Endometrial microvascular endothelial cells (primary cell): ENCODE data around the gene PXMP4. TPM values are rescaled to one million over a fixed set of nuclear protein-coding genes. Genes with fewer than 3 reads are reported as not detected.

Experiments used
- in situ Hi-C: cut with HindIII; loops from 2 replicates; pipeline ENCODE4 v1.10.0; 2017; ENCODE audit warnings: low sequenced_read_pairs, low pct_unique_long_range_greater_than_20kb; ENCODE audit errors: inconsistent ontology term
- total RNA-seq: library from RNA; depleted of rRNA; stranded (reverse); fragments of >200 nt; gene quantifications from one replicate; pipeline ENCODE4 v1.2.3, GENCODE V29; 2015; ENCODE audit errors: inconsistent ontology term

PXMP4 gene
- total RNA-seq, 1 donor from 2014 or later = 7.7 TPM

DNA sequence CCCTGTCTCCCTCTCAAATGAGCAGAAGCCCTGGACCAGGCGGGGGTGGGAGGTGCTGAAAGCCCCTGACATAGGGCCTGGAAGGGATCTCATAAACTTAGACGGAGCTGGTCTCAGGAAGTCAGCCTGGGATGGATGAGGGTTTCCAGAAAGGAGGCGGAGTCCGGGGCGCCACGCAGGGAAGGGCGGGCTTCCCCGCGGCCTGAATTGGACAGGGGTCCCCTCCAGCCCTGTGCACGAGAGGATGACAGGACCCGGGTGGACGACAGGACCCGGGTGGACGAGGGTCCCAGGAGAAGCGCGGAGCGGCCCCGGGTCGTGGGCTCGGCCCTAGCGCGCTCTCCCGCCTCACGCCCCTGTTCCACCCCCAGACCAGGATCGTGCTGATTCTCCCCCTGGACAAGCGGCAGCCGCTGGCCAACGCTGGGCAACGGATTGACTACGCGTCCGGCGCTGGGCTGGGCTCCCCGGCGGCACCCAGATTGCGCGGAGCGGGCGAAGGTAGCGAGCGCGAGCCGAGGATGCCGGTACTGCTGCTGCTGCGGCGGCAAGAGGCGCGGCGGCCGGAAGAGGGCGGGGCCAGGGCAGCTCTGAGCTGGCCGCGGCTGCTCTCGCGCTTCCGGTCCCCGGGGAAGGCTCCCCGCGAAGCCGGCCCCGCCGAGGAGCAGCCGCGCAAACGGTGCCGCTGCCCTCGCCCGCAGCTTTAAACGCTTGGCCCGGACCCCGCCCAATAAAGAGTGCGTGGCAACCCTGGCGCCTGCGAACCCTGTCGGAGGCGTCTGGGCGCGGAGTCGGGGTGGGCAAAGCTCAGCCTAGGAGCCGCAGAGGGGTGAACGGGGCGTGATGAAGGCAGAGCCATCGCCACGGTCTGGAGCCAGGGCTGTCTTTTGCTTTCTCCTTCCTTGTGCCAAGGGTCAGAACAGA, 56.7 kb downstream of the PXMP4 start:
- in situ Hi-C loops = no loop called here

- in situ Hi-C loops = no loop called here
Observed at GRCh38 chr20:33662172-33662571, 57.9 kb downstream of the PXMP4 start, which contains the start of gene C20orf144. Gene C20orf144 (plus strand): TSS chr20:33662327. CDS start chr20:33662346, 19 bp downstream.

DNA sequence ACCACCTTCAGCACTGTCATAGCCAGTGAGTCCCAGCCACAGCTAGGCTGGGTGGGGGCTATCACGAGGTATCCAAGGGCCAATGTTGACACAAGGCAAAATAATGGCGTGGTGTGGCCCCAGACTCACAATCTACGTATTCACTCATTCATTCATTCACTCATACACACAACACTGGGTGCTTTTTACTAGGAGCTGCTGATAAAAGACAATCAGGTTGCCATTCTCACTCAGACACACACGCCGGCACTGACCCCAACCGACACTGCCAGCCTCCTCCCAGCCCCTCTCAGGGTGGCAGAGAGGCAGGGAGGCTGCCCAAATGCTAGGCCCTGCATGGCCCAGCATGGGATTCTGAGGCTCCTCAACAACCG, 59.4 kb downstream of the PXMP4 start:
- in situ Hi-C loops = no loop called here

DNA sequence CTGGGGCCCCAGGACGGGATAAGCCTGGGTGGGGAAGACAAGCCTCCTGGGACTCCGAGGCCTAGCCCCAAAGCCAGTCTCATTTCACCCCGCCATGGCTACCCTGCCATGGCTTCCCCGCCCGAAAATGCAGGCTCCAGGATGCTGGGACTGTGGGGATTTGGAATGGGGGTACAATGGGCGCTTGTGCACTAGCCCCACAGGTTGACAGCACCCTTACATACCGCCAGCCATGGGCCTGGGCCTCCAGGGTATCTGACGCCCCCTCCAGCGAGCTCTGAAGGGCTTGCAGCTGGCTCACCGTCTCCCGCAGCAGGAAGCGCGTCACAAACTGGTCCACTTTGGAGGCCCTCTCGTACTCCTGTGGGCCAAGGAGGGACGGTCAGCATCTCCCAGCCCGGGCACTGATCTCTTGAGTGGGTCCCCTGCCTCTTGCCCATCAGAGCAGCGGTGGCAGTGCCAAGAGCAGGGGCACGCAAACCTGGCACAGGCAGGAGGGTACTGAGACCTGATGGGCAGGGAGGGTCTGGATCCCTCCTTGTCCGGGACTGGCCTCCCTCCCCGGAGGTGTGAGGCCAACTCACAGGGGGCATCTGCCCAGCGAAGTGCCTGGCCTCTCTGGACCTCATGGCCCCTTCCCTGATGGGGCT, 60.0 kb downstream of the PXMP4 start:
- in situ Hi-C loops = no loop called here

GRCh38 chr20:33659341-33660034, 60.6 kb downstream of the PXMP4 start:
- in situ Hi-C loops = no loop called here

DNA sequence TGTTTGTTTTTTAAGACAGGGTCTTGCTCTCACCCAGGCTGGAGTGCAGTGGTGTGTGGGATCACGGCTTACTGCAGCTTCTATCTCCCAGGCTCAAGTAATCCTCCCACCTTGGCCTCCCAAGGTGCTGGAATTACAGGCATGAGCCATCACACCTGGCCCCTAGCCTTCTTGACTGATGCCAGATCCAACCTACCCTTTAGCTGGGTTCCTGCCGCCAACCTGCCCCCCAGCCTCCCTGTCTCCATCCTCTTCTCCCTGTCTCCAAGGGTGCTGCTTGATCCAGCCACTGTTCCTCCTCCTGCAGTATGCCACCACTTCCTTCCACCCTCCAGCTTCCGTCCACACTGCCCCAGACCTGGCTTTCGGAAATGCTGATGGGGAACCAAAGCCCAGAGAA, 61.2 kb downstream of the PXMP4 start:
- in situ Hi-C loops = no loop called here

DNA sequence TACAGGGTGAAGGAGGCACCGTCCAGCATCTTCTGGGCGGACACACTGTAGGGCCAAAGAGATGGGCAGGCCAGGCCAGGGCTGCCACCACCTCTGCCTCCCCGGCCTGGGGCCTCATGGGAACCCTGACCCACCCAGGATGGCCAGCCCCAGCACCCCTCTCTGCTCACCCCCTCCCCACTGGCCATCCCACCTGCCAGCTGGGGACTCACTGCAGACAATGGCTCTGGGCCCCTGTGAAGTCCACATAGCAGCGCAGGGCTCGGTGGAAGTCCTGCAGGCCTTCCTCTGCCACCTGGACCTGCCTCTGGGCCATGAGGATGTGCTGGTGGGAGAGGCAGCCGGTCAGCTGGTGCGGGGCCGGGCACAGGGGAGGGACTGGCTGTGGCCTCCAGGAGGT, 61.6 kb downstream of the PXMP4 start:
- in situ Hi-C loops = no loop called here

- in situ Hi-C loops = no loop called here
Observed at GRCh38 chr20:33657704-33658095, 62.4 kb downstream of the PXMP4 start.

DNA sequence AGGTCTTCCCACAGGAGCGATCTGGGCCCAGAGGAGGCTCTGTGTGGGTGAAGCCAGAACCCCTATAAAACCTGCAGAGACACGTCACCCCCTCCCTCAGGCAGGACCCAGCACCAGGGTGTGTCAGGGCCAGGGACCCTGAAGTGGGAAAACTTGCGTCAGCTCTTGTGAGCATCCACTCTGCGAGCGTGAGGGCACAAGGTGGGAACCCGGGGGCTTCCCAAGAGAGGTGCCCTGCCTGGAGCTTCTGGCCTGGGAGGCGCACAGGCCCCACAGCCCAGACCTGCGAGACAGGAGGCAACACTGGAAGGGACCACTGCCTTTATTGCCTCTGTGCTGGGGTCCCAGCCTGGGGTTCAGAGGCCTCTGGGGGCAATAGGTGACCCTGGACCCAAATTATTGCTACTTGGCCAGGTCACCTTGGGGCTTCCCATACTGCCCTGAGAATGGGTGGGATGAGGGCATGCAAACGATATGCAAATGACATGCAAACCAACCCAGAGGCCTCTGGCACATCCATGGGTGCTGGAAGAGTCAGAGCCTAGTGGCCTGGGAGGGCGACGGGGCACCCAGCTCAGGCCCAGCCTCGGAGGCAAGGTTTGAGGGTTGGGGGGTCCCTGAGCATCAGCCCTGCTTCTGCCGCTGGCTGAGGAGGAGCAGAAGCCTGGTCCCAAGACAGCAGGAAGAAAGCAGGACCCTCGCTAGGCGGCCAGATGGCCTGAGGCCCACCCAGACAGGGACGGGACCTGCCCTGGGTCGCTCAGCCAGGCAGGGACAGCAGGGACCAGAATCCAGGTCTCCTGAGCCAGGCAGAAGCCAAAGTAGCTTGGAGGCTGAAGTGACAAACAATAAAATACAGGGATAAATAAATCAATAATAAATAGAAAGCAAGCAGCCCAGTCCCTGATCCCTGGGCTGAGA, 63.1 kb downstream of the PXMP4 start:
- in situ Hi-C loops = no loop called here

- in situ Hi-C loops = no loop called here
Observed at GRCh38 chr20:33656010-33656782, 63.9 kb downstream of the PXMP4 start.

DNA sequence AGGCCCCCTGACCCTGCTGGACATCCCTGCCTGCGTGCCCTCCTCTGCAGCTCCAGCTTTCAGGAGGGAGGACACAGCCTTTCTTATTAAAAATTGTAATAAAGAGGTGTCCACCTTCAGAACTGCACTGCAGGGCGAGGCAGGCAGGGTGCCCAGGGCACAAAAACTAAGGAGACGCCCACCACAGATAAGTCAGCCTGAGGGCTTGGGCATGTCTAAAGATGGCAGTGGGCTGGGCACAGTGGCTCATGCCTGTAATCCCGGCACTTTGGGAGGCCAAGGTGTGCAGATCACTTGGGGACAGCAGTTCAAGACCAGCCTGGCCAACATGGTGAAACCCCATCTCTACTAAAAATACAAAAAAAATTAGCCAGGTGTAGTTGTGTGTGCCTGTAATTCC, 64.9 kb downstream of the PXMP4 start:
- in situ Hi-C loops = no loop called here

DNA sequence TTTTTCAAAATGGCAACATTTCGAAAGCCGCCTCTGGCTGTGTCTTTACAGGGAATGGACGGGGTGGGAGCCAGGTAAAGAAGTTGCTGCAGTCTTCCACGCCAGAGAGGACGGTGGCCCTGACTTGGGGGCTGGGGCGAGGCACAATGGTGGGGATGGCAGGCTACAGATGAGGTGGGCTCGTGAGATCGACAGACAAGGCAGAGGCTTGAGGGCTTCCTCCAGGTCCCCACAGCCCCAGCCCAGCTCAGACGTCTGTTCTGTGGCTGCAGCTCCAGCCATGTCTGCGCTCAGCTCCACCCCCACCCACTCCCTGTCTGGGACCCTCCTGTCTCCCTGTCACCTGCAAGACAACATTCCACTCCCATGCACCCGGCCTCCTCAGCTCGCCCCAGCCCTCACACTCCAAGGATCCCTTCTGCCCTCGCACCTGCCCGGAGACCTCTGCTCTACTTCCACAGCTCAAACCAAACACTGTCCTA, 65.4 kb downstream of the PXMP4 start:
- in situ Hi-C loops = no loop called here

- in situ Hi-C loops = no loop called here
Observed at GRCh38 chr20:33653900-33654596, 66.1 kb downstream of the PXMP4 start.

GRCh38 chr20:33653218-33653899, 66.8 kb downstream of the PXMP4 start:
- in situ Hi-C loops = no loop called here
